ENCODE results near the gene CORO2B. TPM values are rescaled to one million over a fixed set of nuclear protein-coding genes. Genes with fewer than 3 reads are reported as not detected.

Gene CORO2B
- total RNA-seq, 1 donor from 2014 or later: 1.0 TPM

DNA sequence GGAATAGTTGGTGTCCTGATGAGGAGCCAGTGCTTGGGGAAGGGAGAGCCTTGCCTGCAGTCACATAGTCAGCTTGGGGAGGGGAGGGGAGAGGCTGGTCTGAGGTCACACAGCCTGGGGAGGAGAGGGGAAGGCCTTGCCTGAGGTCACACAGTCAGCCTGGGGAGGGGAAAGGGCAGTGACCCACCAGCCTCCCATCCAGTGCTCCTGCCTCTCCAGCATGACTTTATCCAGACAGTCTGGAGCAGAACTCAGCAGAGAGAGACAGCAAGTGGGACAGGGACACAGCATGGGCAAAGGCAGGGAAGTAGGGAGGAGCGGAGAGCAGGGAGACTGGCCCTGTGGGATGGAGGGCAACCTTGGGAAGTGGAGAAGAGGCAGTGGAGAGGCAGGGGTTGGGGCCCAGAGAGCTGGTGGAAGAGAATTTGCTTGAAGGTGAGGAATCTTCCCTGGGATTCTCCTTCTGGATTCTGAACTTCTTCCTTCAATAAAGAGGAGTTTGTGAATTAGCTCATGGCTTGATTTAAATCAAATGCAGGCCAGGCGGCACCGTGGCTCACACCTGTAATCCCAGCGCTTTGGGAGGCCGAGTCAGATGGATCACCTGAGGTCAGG lies 64.5 kb downstream of the CORO2B start:
- peaks cover 56% of the 10 kb centered on the region for H3K4me1 Mint-ChIP-seq
- Histone ChIP-seq H3K27ac (no peak overlapping the region), H3K4me2 (no peak overlapping the region), H3K27me3 (no peaks in the 10 kb centered on the region), H3K36me3 (no peaks in the 10 kb centered on the region), H3F3A (ENCODE audit: low read depth) (no peaks in the 10 kb centered on the region), H3K4me1 (peaks cover 5% of the 10 kb centered on the region), H4K20me1 (ENCODE audit: low read depth) (no peaks in the 10 kb centered on the region), H2AFZ (replicated peaks) (no peak overlapping the region), H3K4me3 (no peak overlapping the region), H3K9ac (no peak overlapping the region), H3K79me2 (ENCODE audit: low read depth) (no peaks in the 10 kb centered on the region), H3K9me3 (ENCODE audit: low read depth) (no peaks in the 10 kb centered on the region)
- H3K36me3 Mint-ChIP-seq: peaks cover 3% of the 10 kb centered on the region
- DNase-seq (ENCODE audit: low spot score): no peak
- no peaks in the 10 kb centered on the region for H3K9me3 Mint-ChIP-seq
- no peak for TF ChIP-seq EZH2phosphoT487 (IDR thresholded peaks at IDR 0.05)
- TF ChIP-seq EZH2 (IDR thresholded peaks at IDR 0.05): no peak
- TF ChIP-seq, protein P1, sequence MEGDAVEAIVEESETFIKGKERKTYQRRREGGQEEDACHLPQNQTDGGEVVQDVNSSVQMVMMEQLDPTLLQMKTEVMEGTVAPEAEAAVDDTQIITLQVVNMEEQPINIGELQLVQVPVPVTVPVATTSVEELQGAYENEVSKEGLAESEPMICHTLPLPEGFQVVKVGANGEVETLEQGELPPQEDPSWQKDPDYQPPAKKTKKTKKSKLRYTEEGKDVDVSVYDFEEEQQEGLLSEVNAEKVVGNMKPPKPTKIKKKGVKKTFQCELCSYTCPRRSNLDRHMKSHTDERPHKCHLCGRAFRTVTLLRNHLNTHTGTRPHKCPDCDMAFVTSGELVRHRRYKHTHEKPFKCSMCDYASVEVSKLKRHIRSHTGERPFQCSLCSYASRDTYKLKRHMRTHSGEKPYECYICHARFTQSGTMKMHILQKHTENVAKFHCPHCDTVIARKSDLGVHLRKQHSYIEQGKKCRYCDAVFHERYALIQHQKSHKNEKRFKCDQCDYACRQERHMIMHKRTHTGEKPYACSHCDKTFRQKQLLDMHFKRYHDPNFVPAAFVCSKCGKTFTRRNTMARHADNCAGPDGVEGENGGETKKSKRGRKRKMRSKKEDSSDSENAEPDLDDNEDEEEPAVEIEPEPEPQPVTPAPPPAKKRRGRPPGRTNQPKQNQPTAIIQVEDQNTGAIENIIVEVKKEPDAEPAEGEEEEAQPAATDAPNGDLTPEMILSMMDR (IDR thresholded peaks at IDR 0.05): no peak
- no peak overlapping the region for H3K4me3 Mint-ChIP-seq
- peaks cover 3% of the 10 kb centered on the region for H3K27me3 Mint-ChIP-seq (ENCODE audit: insufficient read depth, low read depth)
- no peak overlapping the region for H3K27ac Mint-ChIP-seq

DNA sequence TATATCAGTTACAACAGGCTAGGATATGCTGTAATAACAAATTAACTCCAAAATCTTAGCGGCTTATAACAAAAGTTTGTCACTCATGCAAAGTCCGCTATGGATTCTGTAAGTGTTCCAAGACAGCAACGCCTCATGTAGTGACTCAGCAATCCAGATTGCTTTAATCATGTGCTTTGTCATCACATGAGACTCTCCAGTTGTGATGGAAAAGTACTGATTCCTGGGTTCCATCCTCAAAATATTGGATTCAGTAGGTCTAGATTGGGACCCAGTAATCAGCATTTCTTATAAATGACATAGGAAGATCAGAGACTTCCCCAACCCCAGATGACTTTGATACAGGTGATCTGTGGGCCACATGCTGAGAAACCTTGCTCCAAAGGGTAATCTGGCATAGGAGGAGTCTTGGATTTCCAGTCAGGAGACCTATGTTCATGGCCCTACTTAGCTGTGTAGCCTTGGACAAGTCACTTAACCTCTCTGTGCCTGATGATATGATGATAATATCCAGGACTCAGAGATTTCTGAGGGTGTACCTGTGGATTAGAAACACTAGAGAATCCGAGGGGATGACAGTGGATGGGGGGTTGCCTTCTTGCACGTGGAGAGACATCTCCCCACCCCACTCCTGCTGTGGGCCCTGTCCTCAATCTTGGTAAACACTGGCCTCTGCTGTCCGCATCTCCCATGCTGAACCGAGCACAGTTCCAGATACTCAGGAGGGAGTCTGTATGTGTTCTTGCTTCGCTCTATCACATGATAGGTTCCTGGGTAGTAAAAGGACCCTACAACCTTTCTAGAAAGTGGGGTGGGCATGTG lies 65.5 kb downstream of the CORO2B start:
- Histone ChIP-seq H3K4me1 (peaks cover 5% of the 10 kb centered on the region), H2AFZ (replicated peaks) (no peak overlapping the region), H3K9me3 (ENCODE audit: low read depth) (no peaks in the 10 kb centered on the region), H3K9ac (no peak overlapping the region), H3K27ac (no peak overlapping the region), H3K79me2 (ENCODE audit: low read depth) (no peaks in the 10 kb centered on the region), H3F3A (ENCODE audit: low read depth) (no peaks in the 10 kb centered on the region), H4K20me1 (ENCODE audit: low read depth) (no peaks in the 10 kb centered on the region), H3K36me3 (no peaks in the 10 kb centered on the region), H3K27me3 (no peaks in the 10 kb centered on the region), H3K4me2 (no peak overlapping the region), H3K4me3 (no peak overlapping the region)
- Mint-ChIP-seq H3K4me3 (no peak overlapping the region), H3K9me3 (no peaks in the 10 kb centered on the region), H3K36me3 (peaks cover 3% of the 10 kb centered on the region), H3K27ac (no peak overlapping the region), H3K27me3 (ENCODE audit: insufficient read depth, low read depth) (peaks cover 3% of the 10 kb centered on the region), H3K4me1 (peaks cover 47% of the 10 kb centered on the region)
- DNase-seq (ENCODE audit: low spot score): no peak
- no peak for TF ChIP-seq EZH2phosphoT487 (IDR thresholded peaks at IDR 0.05)
- TF ChIP-seq, protein P1 (IDR thresholded peaks at IDR 0.05): peak; percentile 11
- no peak for TF ChIP-seq EZH2 (IDR thresholded peaks at IDR 0.05)

DNA sequence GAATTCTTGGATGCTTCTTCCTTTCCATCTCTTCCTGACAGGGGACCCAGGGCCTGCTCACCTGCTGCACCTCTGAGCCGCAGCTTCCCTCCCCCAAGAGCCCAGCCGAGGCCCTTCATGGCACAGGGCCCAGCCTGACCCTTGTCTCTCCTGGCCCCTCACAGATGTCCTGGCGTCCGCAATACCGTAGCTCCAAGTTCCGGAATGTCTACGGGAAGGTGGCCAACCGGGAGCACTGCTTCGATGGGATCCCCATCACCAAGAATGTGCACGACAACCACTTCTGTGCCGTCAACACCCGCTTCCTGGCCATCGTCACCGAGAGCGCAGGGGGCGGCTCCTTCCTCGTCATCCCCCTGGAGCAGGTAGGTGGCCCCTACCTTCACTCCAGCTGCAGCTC lies 66.2 kb downstream of the CORO2B start:
- Histone ChIP-seq H4K20me1 (ENCODE audit: low read depth) (no peaks in the 10 kb centered on the region), H3K4me3 (no peak overlapping the region), H3K36me3 (no peaks in the 10 kb centered on the region), H3K9me3 (ENCODE audit: low read depth) (no peaks in the 10 kb centered on the region), H3K9ac (no peak overlapping the region), H3K4me1 (peaks cover 5% of the 10 kb centered on the region), H3F3A (ENCODE audit: low read depth) (no peaks in the 10 kb centered on the region), H2AFZ (replicated peaks) (no peak overlapping the region), H3K4me2 (no peak overlapping the region), H3K79me2 (ENCODE audit: low read depth) (no peaks in the 10 kb centered on the region), H3K27ac (no peak overlapping the region), H3K27me3 (no peaks in the 10 kb centered on the region)
- peaks cover 3% of the 10 kb centered on the region for H3K27me3 Mint-ChIP-seq (ENCODE audit: insufficient read depth, low read depth)
- H3K36me3 Mint-ChIP-seq: peaks cover 3% of the 10 kb centered on the region
- no peaks in the 10 kb centered on the region for H3K9me3 Mint-ChIP-seq
- H3K4me3 Mint-ChIP-seq: no peak overlapping the region
- no peak for DNase-seq (ENCODE audit: low spot score)
- TF ChIP-seq EZH2phosphoT487 (IDR thresholded peaks at IDR 0.05): no peak
- TF ChIP-seq EZH2 (IDR thresholded peaks at IDR 0.05): no peak
- TF ChIP-seq, protein P1 (IDR thresholded peaks at IDR 0.05): no peak
- peaks cover 40% of the 10 kb centered on the region for H3K4me1 Mint-ChIP-seq
- no peak overlapping the region for H3K27ac Mint-ChIP-seq

Measured in neural progenitor cell (in vitro differentiated cells).